Smooth muscle cell (in vitro differentiated cells): Measurements from ENCODE around the gene FASTKD3. TPM values are rescaled to one million over a fixed set of nuclear protein-coding genes. Genes with fewer than 3 reads are reported as not detected.
A peak's percentile ranks its signal among the peaks of the same experiment; 100 is the strongest.

Experiments used
- DNase-seq: peaks from one replicate; lab custom pipeline; 2025; ENCODE audit not compliant: unreplicated experiment; lab: John Stamatoyannopoulos, UW
- H2AFZ ChIP-seq: fragments of 200-600 bp; sonication (generic); 2 replicates; pipeline ENCODE4 v1.6.0; 2016; ENCODE audit warnings: antibody characterized with exemption, low read depth, mild to moderate bottlenecking
- H3F3A ChIP-seq: fragments of 200-600 bp; sonication (generic); 2 replicates; pipeline ENCODE4 v1.6.0; 2017; ENCODE audit warnings: antibody characterized with exemption, low read depth
- H3K27ac ChIP-seq: fragments of 200-600 bp; sonication (generic); 2 replicates; pipeline ENCODE4 v1.5.1; 2016; ENCODE audit warnings: low read depth, mild to moderate bottlenecking
- H3K27me3 ChIP-seq: fragments of 200-600 bp; sonication (generic); 2 replicates; pipeline ENCODE4 v1.6.1; 2016; ENCODE audit warnings: low read depth, mild to moderate bottlenecking
- H3K36me3 ChIP-seq: fragments of 200-600 bp; sonication (generic); 2 replicates; pipeline ENCODE4 v1.5.1; 2016; ENCODE audit warnings: low read depth
- H3K4me1 ChIP-seq: fragments of 200-600 bp; sonication (generic); 2 replicates; pipeline ENCODE4 v1.5.1; 2016; ENCODE audit warnings: low read depth
- H3K4me2 ChIP-seq: fragments of 200-600 bp; sonication (generic); 2 replicates; pipeline ENCODE4 v1.6.0; 2016; ENCODE audit warnings: mild to moderate bottlenecking
- H3K4me3 ChIP-seq: fragments of 200-600 bp; sonication (generic); 2 replicates; pipeline ENCODE4 v1.5.1; 2016; ENCODE audit warnings: mild to moderate bottlenecking
- H3K79me2 ChIP-seq: fragments of 200-600 bp; sonication (generic); 2 replicates; pipeline ENCODE4 v1.6.0; 2016; ENCODE audit warnings: low read depth, mild to moderate bottlenecking
- H3K9ac ChIP-seq: fragments of 200-600 bp; sonication (generic); 2 replicates; pipeline ENCODE4 v1.6.0; 2016; ENCODE audit warnings: low read depth
- H3K9me3 ChIP-seq: fragments of 200-600 bp; sonication (generic); replicated peaks from 2 replicates; pipeline ENCODE4 v1.5.1; 2016; ENCODE audit warnings: low read depth
- H4K20me1 ChIP-seq: fragments of 200-600 bp; sonication (generic); 2 replicates; pipeline ENCODE4 v1.6.0; 2016; ENCODE audit warnings: low read depth
- WGBS: methylation state at CpG from one replicate; pipeline ENCODE4 v1.1.7; 2016; ENCODE audit warnings: low lambda C conversion rate; 5-methylcytosine and 5-hydroxymethylcytosine counted together
- polyA plus RNA-seq: library from polyadenylated mRNA; unstranded; fragments of >200 nt; fragmentation: Nextera tagmentation; extraction: Ambion mirVana; gene quantifications from 2 replicates; pipeline ENCODE4 v1.2.1, GENCODE V29; 2016
- total RNA-seq: library from RNA; depleted of rRNA; stranded (reverse); fragments of >200 nt; gene quantifications from 2 replicates; pipeline ENCODE4 v1.2.3, GENCODE V29; 2014
- TF ChIP-seq, protein P1 (sequence below): fragments of 200-600 bp; sonication (generic); IDR thresholded peaks from 2 replicates; pipeline ENCODE4 v1.5.1; 2017; ENCODE audit warnings: borderline replicate concordance, mild to moderate bottlenecking, antibody characterized with exemption; ENCODE audit not compliant: insufficient read depth, poor library complexity, severe bottlenecking

Gene FASTKD3
- total and polyA plus RNA-seq, 2 experiments from 2014 or later, result 12.6 to 16.5 TPM

GRCh38 chr5:7848296-7848695 lies 20.5 kb downstream of the FASTKD3 start:
- no peaks in the 10 kb centered on the region for H3K4me1 ChIP-seq
- H3K4me3 ChIP-seq, result no peak overlapping the region
- H3K36me3 ChIP-seq, result no peaks in the 10 kb centered on the region
- H3K27me3 ChIP-seq, result no peaks in the 10 kb centered on the region
- H3K9me3 ChIP-seq, result no peaks in the 10 kb centered on the region
- H3F3A ChIP-seq, result no peaks in the 10 kb centered on the region
- no peaks in the 10 kb centered on the region for H4K20me1 ChIP-seq
- no peak overlapping the region for H3K9ac ChIP-seq
- DNase-seq, result no peak
- H3K79me2 ChIP-seq, result no peaks in the 10 kb centered on the region
- WGBS, result 58% methylated on average over 2 of the region's 2 CpGs
- H2AFZ ChIP-seq, result peak overlapping the region; percentile 24
- H3K27ac ChIP-seq, result no peak overlapping the region
- H3K4me2 ChIP-seq, result no peak overlapping the region
- TF ChIP-seq, protein P1, sequence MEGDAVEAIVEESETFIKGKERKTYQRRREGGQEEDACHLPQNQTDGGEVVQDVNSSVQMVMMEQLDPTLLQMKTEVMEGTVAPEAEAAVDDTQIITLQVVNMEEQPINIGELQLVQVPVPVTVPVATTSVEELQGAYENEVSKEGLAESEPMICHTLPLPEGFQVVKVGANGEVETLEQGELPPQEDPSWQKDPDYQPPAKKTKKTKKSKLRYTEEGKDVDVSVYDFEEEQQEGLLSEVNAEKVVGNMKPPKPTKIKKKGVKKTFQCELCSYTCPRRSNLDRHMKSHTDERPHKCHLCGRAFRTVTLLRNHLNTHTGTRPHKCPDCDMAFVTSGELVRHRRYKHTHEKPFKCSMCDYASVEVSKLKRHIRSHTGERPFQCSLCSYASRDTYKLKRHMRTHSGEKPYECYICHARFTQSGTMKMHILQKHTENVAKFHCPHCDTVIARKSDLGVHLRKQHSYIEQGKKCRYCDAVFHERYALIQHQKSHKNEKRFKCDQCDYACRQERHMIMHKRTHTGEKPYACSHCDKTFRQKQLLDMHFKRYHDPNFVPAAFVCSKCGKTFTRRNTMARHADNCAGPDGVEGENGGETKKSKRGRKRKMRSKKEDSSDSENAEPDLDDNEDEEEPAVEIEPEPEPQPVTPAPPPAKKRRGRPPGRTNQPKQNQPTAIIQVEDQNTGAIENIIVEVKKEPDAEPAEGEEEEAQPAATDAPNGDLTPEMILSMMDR, result no peak

DNA sequence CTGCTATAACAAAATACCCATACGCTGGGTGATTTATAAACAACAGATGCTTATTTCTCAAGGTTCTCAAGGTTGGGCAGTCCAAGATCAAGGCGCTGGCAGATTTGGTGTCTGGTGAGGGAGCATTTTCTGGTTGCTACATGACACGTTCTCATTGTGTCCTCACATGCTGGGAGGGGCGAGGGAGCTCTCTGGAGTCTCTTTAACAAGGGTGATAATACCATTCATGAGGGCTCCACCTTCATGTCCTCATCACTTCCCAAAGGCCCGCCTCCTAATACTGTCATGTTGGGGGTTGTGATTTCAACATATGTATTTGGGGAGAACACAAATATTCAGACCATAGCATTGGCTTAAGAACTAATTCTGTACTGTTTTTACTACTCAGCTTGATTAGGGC lies 22.5 kb downstream of the FASTKD3 start:
- 85% methylated on average over 5 of the region's 5 CpGs for WGBS
- no peaks in the 10 kb centered on the region for H3K79me2 ChIP-seq

GRCh38 chr5:7845557-7845956 lies 23.3 kb downstream of the FASTKD3 start:
- Histone ChIP-seq H4K20me1 (no peaks in the 10 kb centered on the region), H3F3A (no peaks in the 10 kb centered on the region), H3K4me1 (no peaks in the 10 kb centered on the region), H3K36me3 (no peaks in the 10 kb centered on the region), H3K4me2 (no peak overlapping the region), H3K27me3 (no peaks in the 10 kb centered on the region), H2AFZ (no peak overlapping the region), H3K79me2 (no peaks in the 10 kb centered on the region), H3K27ac (no peak overlapping the region), H3K4me3 (no peak overlapping the region), H3K9ac (no peak overlapping the region), H3K9me3 (no peaks in the 10 kb centered on the region)
- TF ChIP-seq, protein P1, result no peak
- 92% methylated on average over 7 of the region's 7 CpGs for WGBS
- no peak for DNase-seq

More for the DNA sequence above, 22.5 kb downstream of the FASTKD3 start:
- no peaks in the 10 kb centered on the region for H4K20me1 ChIP-seq
- no peak overlapping the region for H3K4me3 ChIP-seq
- no peak overlapping the region for H2AFZ ChIP-seq
- H3K9ac ChIP-seq, result no peak overlapping the region
- TF ChIP-seq, protein P1, result no peak
- no peaks in the 10 kb centered on the region for H3K36me3 ChIP-seq
- no peaks in the 10 kb centered on the region for H3K9me3 ChIP-seq
- DNase-seq, result no peak
- no peaks in the 10 kb centered on the region for H3K27me3 ChIP-seq
- H3F3A ChIP-seq, result no peaks in the 10 kb centered on the region
- no peak overlapping the region for H3K27ac ChIP-seq
- no peak overlapping the region for H3K4me2 ChIP-seq
- H3K4me1 ChIP-seq, result no peaks in the 10 kb centered on the region

- no peaks in the 10 kb centered on the region for H3F3A ChIP-seq
These were observed 23.9 kb downstream of the FASTKD3 start for GRCh38 chr5:7844901-7845300.

More at GRCh38 chr5:7844901-7845300, 23.9 kb downstream of the FASTKD3 start:
- Histone ChIP-seq H3K4me1 (no peaks in the 10 kb centered on the region), H3K27ac (no peak overlapping the region), H2AFZ (no peak overlapping the region), H3K9me3 (no peaks in the 10 kb centered on the region), H3K9ac (no peak overlapping the region), H3K4me2 (no peak overlapping the region), H3K4me3 (no peak overlapping the region), H3K79me2 (no peaks in the 10 kb centered on the region), H4K20me1 (no peaks in the 10 kb centered on the region), H3K36me3 (no peaks in the 10 kb centered on the region), H3K27me3 (no peaks in the 10 kb centered on the region)
- TF ChIP-seq, protein P1, result no peak
- no peak for DNase-seq
